Activated naive CD8-positive, alpha-beta T cell treated with anti-CD3 and anti-CD28 coated beads, Interleukin-2, amount 10 ng/mL, durations not matched to agents 7 days and 5 days (primary cell): Measurements from ENCODE around the gene PDZRN3. TPM values are rescaled to one million over a fixed set of nuclear protein-coding genes. Genes with fewer than 3 reads are reported as not detected.
A peak's percentile ranks its signal among the peaks of the same experiment; 100 is the strongest.

Source experiments
- ATAC-seq: fragments of 150-1000 bp; cut with Tn5 transposase; one replicate; pipeline ENCODE4 v1.10.0; 2021; ENCODE audit warnings: low read depth, moderate library complexity
- POLR2A ChIA-PET: fragments of 350-600 bp; sonication (Branson Sonifier 250); formaldehyde crosslinking; loops from one replicate; lab custom pipeline; 2021; ENCODE audit warnings: antibody characterized with exemption; lab: Charles Lee
- DNase-seq: peaks from one replicate; pipeline ENCODE4 v3.0.0; 2021
- H3K27ac Mint-ChIP-seq: one replicate; pipeline ENCODE4 v1.8.0; 2022; ENCODE audit warnings: mild to moderate bottlenecking, mixed read lengths
- H3K27me3 Mint-ChIP-seq: one replicate; pipeline ENCODE4 v1.8.0; 2022; ENCODE audit warnings: mild to moderate bottlenecking, moderate library complexity, mixed read lengths
- H3K36me3 Mint-ChIP-seq: one replicate; pipeline ENCODE4 v1.8.0; 2021; ENCODE audit warnings: mild to moderate bottlenecking, mixed read lengths
- H3K4me1 Mint-ChIP-seq: one replicate; pipeline ENCODE4 v1.8.0; 2021; ENCODE audit warnings: mixed read lengths
- H3K4me3 Mint-ChIP-seq: one replicate; pipeline ENCODE4 v1.8.0; 2022; ENCODE audit warnings: mild to moderate bottlenecking, moderate library complexity, mixed read lengths
- H3K9me3 Mint-ChIP-seq: one replicate; pipeline ENCODE4 v1.8.0; 2021; ENCODE audit warnings: mixed read lengths
- total RNA-seq, 2 experiments: library from RNA; stranded (reverse); gene quantifications; one replicate each; pipeline ENCODE4 v1.2.3, GENCODE V29; 2021

PDZRN3 gene
- total RNA-seq: not detected

- H3K27me3 Mint-ChIP-seq: peaks cover 23% of the 10 kb centered on the region
- no peaks in the 10 kb centered on the region for H3K4me1 Mint-ChIP-seq
- ATAC-seq: no peak
- DNase-seq: peak; percentile 19
- POLR2A ChIA-PET: no interaction called here
- H3K9me3 Mint-ChIP-seq: no peaks in the 10 kb centered on the region
- no peaks in the 10 kb centered on the region for H3K36me3 Mint-ChIP-seq
- H3K27ac Mint-ChIP-seq: no peak within 1 kb of the TSS
- H3K4me3 Mint-ChIP-seq: no peak within 1 kb of the TSS
Observed at GRCh38 chr3:73624821-73625665, at the start of gene PDZRN3. TSS of gene PDZRN3 (minus strand) at chr3:73624941.

- DNase-seq: no peak
- Mint-ChIP-seq H3K4me1 (no peaks in the 10 kb centered on the region), H3K36me3 (no peaks in the 10 kb centered on the region), H3K9me3 (no peaks in the 10 kb centered on the region), H3K4me3 (no peak overlapping the region), H3K27ac (no peak overlapping the region), H3K27me3 (peaks cover 2% of the 10 kb centered on the region)
- POLR2A ChIA-PET: no interaction called here
- no peak for ATAC-seq
Observed at GRCh38 chr3:73674280-73674679, 49.5 kb upstream of the PDZRN3 start.

- H3K4me3 Mint-ChIP-seq: no peak overlapping the region
- ATAC-seq (no peak), DNase-seq (no peak)
- no peak overlapping the region for H3K27ac Mint-ChIP-seq
- H3K27me3 Mint-ChIP-seq: no peaks in the 10 kb centered on the region
- H3K9me3 Mint-ChIP-seq: peaks cover 3% of the 10 kb centered on the region
- no peaks in the 10 kb centered on the region for H3K36me3 Mint-ChIP-seq
- no peaks in the 10 kb centered on the region for H3K4me1 Mint-ChIP-seq
- POLR2A ChIA-PET: no interaction called here
Observed at GRCh38 chr3:73669260-73669659, 44.5 kb upstream of the PDZRN3 start.

- no peak overlapping the region for H3K4me3 Mint-ChIP-seq
- POLR2A ChIA-PET: no interaction called here
- peaks cover 3% of the 10 kb centered on the region for H3K9me3 Mint-ChIP-seq
- no peak for DNase-seq
- H3K36me3 Mint-ChIP-seq: no peaks in the 10 kb centered on the region
- H3K27me3 Mint-ChIP-seq: no peaks in the 10 kb centered on the region
- H3K27ac Mint-ChIP-seq: no peak overlapping the region
- no peaks in the 10 kb centered on the region for H3K4me1 Mint-ChIP-seq
- ATAC-seq: no peak
Observed at GRCh38 chr3:73668391-73668790, 43.6 kb upstream of the PDZRN3 start.

GRCh38 chr3:73667889-73668288 lies 43.1 kb upstream of the PDZRN3 start:
- no peak for ATAC-seq
- H3K4me1 Mint-ChIP-seq: no peaks in the 10 kb centered on the region
- no peak overlapping the region for H3K27ac Mint-ChIP-seq
- POLR2A ChIA-PET: no interaction called here
- no peak overlapping the region for H3K4me3 Mint-ChIP-seq
- no peaks in the 10 kb centered on the region for H3K27me3 Mint-ChIP-seq
- peaks cover 3% of the 10 kb centered on the region for H3K9me3 Mint-ChIP-seq
- no peaks in the 10 kb centered on the region for H3K36me3 Mint-ChIP-seq
- DNase-seq: no peak

- no peak overlapping the region for H3K27ac Mint-ChIP-seq
- no peaks in the 10 kb centered on the region for H3K4me1 Mint-ChIP-seq
- H3K4me3 Mint-ChIP-seq: no peak overlapping the region
- H3K27me3 Mint-ChIP-seq: no peaks in the 10 kb centered on the region
- ATAC-seq: no peak
- POLR2A ChIA-PET: no interaction called here
- DNase-seq: no peak
- H3K36me3 Mint-ChIP-seq: no peaks in the 10 kb centered on the region
- peaks cover 3% of the 10 kb centered on the region for H3K9me3 Mint-ChIP-seq
Observed at GRCh38 chr3:73665286-73665685, 40.5 kb upstream of the PDZRN3 start.

- POLR2A ChIA-PET: no interaction called here
- Mint-ChIP-seq H3K27me3 (no peaks in the 10 kb centered on the region), H3K4me1 (no peaks in the 10 kb centered on the region), H3K27ac (no peak overlapping the region), H3K36me3 (no peaks in the 10 kb centered on the region), H3K4me3 (no peak overlapping the region), H3K9me3 (peaks cover 3% of the 10 kb centered on the region)
- no peak for DNase-seq
- no peak for ATAC-seq
Observed at GRCh38 chr3:73664389-73664788, 39.6 kb upstream of the PDZRN3 start.

- POLR2A ChIA-PET: no interaction called here
- ATAC-seq: no peak
- Mint-ChIP-seq H3K4me1 (no peaks in the 10 kb centered on the region), H3K27ac (no peak overlapping the region), H3K9me3 (peaks cover 3% of the 10 kb centered on the region), H3K36me3 (no peaks in the 10 kb centered on the region), H3K4me3 (no peak overlapping the region), H3K27me3 (no peaks in the 10 kb centered on the region)
- DNase-seq: no peak
Observed at GRCh38 chr3:73663495-73663894, 38.8 kb upstream of the PDZRN3 start.

GRCh38 chr3:73661265-73661664 lies 36.5 kb upstream of the PDZRN3 start:
- Mint-ChIP-seq H3K36me3 (no peaks in the 10 kb centered on the region), H3K27ac (no peak overlapping the region), H3K27me3 (no peaks in the 10 kb centered on the region), H3K4me3 (no peak overlapping the region), H3K4me1 (no peaks in the 10 kb centered on the region), H3K9me3 (peaks cover 2% of the 10 kb centered on the region)
- POLR2A ChIA-PET: no interaction called here
- DNase-seq (no peak), ATAC-seq (no peak)

- Mint-ChIP-seq H3K27ac (no peak overlapping the region), H3K9me3 (no peaks in the 10 kb centered on the region), H3K4me3 (no peak overlapping the region), H3K4me1 (no peaks in the 10 kb centered on the region), H3K27me3 (no peaks in the 10 kb centered on the region), H3K36me3 (no peaks in the 10 kb centered on the region)
- DNase-seq (no peak), ATAC-seq (no peak)
- POLR2A ChIA-PET: no interaction called here
Observed at GRCh38 chr3:73658227-73658626, 33.5 kb upstream of the PDZRN3 start.

GRCh38 chr3:73657186-73657585 lies 32.4 kb upstream of the PDZRN3 start:
- no peaks in the 10 kb centered on the region for H3K36me3 Mint-ChIP-seq
- POLR2A ChIA-PET: no interaction called here
- H3K4me3 Mint-ChIP-seq: no peak overlapping the region
- no peaks in the 10 kb centered on the region for H3K9me3 Mint-ChIP-seq
- ATAC-seq: no peak
- no peak overlapping the region for H3K27ac Mint-ChIP-seq
- no peak for DNase-seq
- no peaks in the 10 kb centered on the region for H3K27me3 Mint-ChIP-seq
- H3K4me1 Mint-ChIP-seq: no peaks in the 10 kb centered on the region

GRCh38 chr3:73656241-73656890 lies 31.6 kb upstream of the PDZRN3 start:
- Mint-ChIP-seq H3K27ac (no peak overlapping the region), H3K4me3 (no peak overlapping the region), H3K36me3 (no peaks in the 10 kb centered on the region), H3K4me1 (no peaks in the 10 kb centered on the region), H3K27me3 (no peaks in the 10 kb centered on the region), H3K9me3 (no peaks in the 10 kb centered on the region)
- POLR2A ChIA-PET: no interaction called here
- no peak for DNase-seq
- no peak for ATAC-seq

GRCh38 chr3:73655197-73655596 lies 30.5 kb upstream of the PDZRN3 start:
- H3K27me3 Mint-ChIP-seq: no peaks in the 10 kb centered on the region
- H3K9me3 Mint-ChIP-seq: no peaks in the 10 kb centered on the region
- H3K36me3 Mint-ChIP-seq: no peaks in the 10 kb centered on the region
- H3K27ac Mint-ChIP-seq: no peak overlapping the region
- no peak overlapping the region for H3K4me3 Mint-ChIP-seq
- DNase-seq (no peak), ATAC-seq (no peak)
- H3K4me1 Mint-ChIP-seq: no peaks in the 10 kb centered on the region
- POLR2A ChIA-PET: no interaction called here

GRCh38 chr3:73653877-73654276 lies 29.1 kb upstream of the PDZRN3 start:
- no peak for ATAC-seq
- H3K4me1 Mint-ChIP-seq: no peaks in the 10 kb centered on the region
- no peak overlapping the region for H3K4me3 Mint-ChIP-seq
- H3K27me3 Mint-ChIP-seq: no peaks in the 10 kb centered on the region
- no peak overlapping the region for H3K27ac Mint-ChIP-seq
- DNase-seq: no peak
- no peaks in the 10 kb centered on the region for H3K36me3 Mint-ChIP-seq
- H3K9me3 Mint-ChIP-seq: no peaks in the 10 kb centered on the region
- POLR2A ChIA-PET: no interaction called here
